Activated gamma-delta T cell treated with Interleukin-2 at 50 U/mL for 16 hours (primary cell): ENCODE measurements around the gene CRISPLD2.

Experiments
- DNase-seq: peaks from one replicate; pipeline ENCODE4 v3.0.0-alpha.2; 2020

CRISPLD2 gene

GRCh38 chr16:84918006-84918909 is 98.5 kb downstream of the CRISPLD2 start:
- DNase-seq, result no peak

GRCh38 chr16:84919269-84919668 is 99.5 kb downstream of the CRISPLD2 start:
- no peak for DNase-seq

GRCh38 chr16:84919708-84920107 is 99.9 kb downstream of the CRISPLD2 start:
- DNase-seq, result no peak

GRCh38 chr16:84920333-84920732 is 100.5 kb downstream of the CRISPLD2 start:
- no peak for DNase-seq

- no peak for DNase-seq
Measured at GRCh38 chr16:84922351-84923120, 102.8 kb downstream of the CRISPLD2 start.

- no peak for DNase-seq
Measured at GRCh38 chr16:84924331-84925091, 104.7 kb downstream of the CRISPLD2 start.

GRCh38 chr16:84925092-84925772 is 105.4 kb downstream of the CRISPLD2 start:
- peak; percentile 68 for DNase-seq

- no peak for DNase-seq
Measured at GRCh38 chr16:84925773-84926372, 106.1 kb downstream of the CRISPLD2 start.

GRCh38 chr16:84926462-84926861 is 106.7 kb downstream of the CRISPLD2 start:
- DNase-seq, result no peak

GRCh38 chr16:84927621-84928591 is 108.1 kb downstream of the CRISPLD2 start:
- no peak for DNase-seq

- no peak for DNase-seq
Measured at GRCh38 chr16:84928679-84929420, 109.1 kb downstream of the CRISPLD2 start.

GRCh38 chr16:84929421-84930297 is 109.9 kb downstream of the CRISPLD2 start:
- no peak for DNase-seq

- no peak for DNase-seq
Measured at GRCh38 chr16:84930298-84931106, 110.7 kb downstream of the CRISPLD2 start.

GRCh38 chr16:84931107-84931494 is 111.3 kb downstream of the CRISPLD2 start:
- DNase-seq, result no peak

- DNase-seq, result no peak
Measured at GRCh38 chr16:84931506-84931905, 111.7 kb downstream of the CRISPLD2 start.

GRCh38 chr16:84932681-84933080 is 112.9 kb downstream of the CRISPLD2 start:
- DNase-seq, result no peak

GRCh38 chr16:84933774-84934631 is 114.2 kb downstream of the CRISPLD2 start:
- DNase-seq, result no peak
